ENCODE results near the gene CRTAC1. TPM values are rescaled to one million over a fixed set of nuclear protein-coding genes. Genes with fewer than 3 reads are reported as not detected.
A peak's percentile ranks its signal among the peaks of the same experiment; 100 is the strongest.

The CRTAC1 gene
- total and polyA plus RNA-seq, 4 donors, result 0.14 to 0.33 (median 0.26) TPM

- no peak overlapping the region for H3K27ac ChIP-seq (ENCODE audit: low read depth in 1 of 2, low read length in 2 of 2)
- H3K36me3 ChIP-seq (ENCODE audit: control insufficient read depth in 4 of 4, insufficient read depth in 3 of 4, low read depth in 1 of 4, low read length in 3 of 4), result no peaks in the 10 kb centered on the region
- TF ChIP-seq JUND (IDR thresholded peaks at IDR 0.05) (no peak), FOXA2 (IDR thresholded peaks at IDR 0.05) (no peak), NR2F2 (IDR thresholded peaks at IDR 0.05) (no peak), TAF1 (conservative IDR thresholded peaks at IDR 0.05) (no peak), EGR1 (IDR thresholded peaks at IDR 0.05; ENCODE audit: low read depth in 2 of 2) (no peak), RAD21 (IDR thresholded peaks at IDR 0.05) (no peak), FOXA1 (IDR thresholded peaks at IDR 0.05) (no peak), SP1 (IDR thresholded peaks at IDR 0.05) (no peak), YY1 (IDR thresholded peaks at IDR 0.05) (no peak), GABPA (IDR thresholded peaks at IDR 0.05 in 1 of 2, conservative IDR thresholded peaks at IDR 0.05 in 1 of 2) (no peak)
- TF ChIP-seq, protein P1, sequence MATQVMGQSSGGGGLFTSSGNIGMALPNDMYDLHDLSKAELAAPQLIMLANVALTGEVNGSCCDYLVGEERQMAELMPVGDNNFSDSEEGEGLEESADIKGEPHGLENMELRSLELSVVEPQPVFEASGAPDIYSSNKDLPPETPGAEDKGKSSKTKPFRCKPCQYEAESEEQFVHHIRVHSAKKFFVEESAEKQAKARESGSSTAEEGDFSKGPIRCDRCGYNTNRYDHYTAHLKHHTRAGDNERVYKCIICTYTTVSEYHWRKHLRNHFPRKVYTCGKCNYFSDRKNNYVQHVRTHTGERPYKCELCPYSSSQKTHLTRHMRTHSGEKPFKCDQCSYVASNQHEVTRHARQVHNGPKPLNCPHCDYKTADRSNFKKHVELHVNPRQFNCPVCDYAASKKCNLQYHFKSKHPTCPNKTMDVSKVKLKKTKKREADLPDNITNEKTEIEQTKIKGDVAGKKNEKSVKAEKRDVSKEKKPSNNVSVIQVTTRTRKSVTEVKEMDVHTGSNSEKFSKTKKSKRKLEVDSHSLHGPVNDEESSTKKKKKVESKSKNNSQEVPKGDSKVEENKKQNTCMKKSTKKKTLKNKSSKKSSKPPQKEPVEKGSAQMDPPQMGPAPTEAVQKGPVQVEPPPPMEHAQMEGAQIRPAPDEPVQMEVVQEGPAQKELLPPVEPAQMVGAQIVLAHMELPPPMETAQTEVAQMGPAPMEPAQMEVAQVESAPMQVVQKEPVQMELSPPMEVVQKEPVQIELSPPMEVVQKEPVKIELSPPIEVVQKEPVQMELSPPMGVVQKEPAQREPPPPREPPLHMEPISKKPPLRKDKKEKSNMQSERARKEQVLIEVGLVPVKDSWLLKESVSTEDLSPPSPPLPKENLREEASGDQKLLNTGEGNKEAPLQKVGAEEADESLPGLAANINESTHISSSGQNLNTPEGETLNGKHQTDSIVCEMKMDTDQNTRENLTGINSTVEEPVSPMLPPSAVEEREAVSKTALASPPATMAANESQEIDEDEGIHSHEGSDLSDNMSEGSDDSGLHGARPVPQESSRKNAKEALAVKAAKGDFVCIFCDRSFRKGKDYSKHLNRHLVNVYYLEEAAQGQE (IDR thresholded peaks at IDR 0.05), result no peak
- TF ChIP-seq, protein P2, sequence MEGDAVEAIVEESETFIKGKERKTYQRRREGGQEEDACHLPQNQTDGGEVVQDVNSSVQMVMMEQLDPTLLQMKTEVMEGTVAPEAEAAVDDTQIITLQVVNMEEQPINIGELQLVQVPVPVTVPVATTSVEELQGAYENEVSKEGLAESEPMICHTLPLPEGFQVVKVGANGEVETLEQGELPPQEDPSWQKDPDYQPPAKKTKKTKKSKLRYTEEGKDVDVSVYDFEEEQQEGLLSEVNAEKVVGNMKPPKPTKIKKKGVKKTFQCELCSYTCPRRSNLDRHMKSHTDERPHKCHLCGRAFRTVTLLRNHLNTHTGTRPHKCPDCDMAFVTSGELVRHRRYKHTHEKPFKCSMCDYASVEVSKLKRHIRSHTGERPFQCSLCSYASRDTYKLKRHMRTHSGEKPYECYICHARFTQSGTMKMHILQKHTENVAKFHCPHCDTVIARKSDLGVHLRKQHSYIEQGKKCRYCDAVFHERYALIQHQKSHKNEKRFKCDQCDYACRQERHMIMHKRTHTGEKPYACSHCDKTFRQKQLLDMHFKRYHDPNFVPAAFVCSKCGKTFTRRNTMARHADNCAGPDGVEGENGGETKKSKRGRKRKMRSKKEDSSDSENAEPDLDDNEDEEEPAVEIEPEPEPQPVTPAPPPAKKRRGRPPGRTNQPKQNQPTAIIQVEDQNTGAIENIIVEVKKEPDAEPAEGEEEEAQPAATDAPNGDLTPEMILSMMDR (IDR thresholded peaks at IDR 0.05; ENCODE audit: low read depth, low read length, missing input control), result no peak
- TF ChIP-seq, protein P3, sequence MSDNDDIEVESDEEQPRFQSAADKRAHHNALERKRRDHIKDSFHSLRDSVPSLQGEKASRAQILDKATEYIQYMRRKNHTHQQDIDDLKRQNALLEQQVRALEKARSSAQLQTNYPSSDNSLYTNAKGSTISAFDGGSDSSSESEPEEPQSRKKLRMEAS (IDR thresholded peaks at IDR 0.05), result no peak
- TF ChIP-seq, protein P4, sequence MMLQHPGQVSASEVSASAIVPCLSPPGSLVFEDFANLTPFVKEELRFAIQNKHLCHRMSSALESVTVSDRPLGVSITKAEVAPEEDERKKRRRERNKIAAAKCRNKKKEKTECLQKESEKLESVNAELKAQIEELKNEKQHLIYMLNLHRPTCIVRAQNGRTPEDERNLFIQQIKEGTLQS (IDR thresholded peaks at IDR 0.05), result no peak
- peaks cover 10 to 18% (median 12%) of the 10 kb centered on the region in 4 donors for H3K4me1 ChIP-seq (ENCODE audit: control insufficient read depth in 4 of 4, insufficient read depth in 4 of 4, low read length in 3 of 4)
- no peaks in the 10 kb centered on the region for H3K9me3 ChIP-seq (ENCODE audit: control insufficient read depth in 4 of 4, low read length in 3 of 4)
- no peak overlapping the region for H3K9ac ChIP-seq (ENCODE audit: low read depth in 1 of 2, low read length in 2 of 2)
- H3K4me3 ChIP-seq (ENCODE audit: low read depth in 1 of 3, low read length in 3 of 3), result peak overlapping the region in 1 of 3 donors; percentile 29
- H3K27me3 ChIP-seq (ENCODE audit: control insufficient read depth in 4 of 4, insufficient read depth in 4 of 4, low read length in 3 of 4), result peaks cover 0 to 25% (median 10%) of the 10 kb centered on the region in 4 donors
- whole genome bisulfite sequencing, result 3% methylated on average over 49 of the region's 49 CpGs
- DNase-seq (ENCODE audit: low spot score), result no peak
These were observed 590 bp upstream of the CRTAC1 start for GRCh38 chr10:98030991-98031431.

DNA sequence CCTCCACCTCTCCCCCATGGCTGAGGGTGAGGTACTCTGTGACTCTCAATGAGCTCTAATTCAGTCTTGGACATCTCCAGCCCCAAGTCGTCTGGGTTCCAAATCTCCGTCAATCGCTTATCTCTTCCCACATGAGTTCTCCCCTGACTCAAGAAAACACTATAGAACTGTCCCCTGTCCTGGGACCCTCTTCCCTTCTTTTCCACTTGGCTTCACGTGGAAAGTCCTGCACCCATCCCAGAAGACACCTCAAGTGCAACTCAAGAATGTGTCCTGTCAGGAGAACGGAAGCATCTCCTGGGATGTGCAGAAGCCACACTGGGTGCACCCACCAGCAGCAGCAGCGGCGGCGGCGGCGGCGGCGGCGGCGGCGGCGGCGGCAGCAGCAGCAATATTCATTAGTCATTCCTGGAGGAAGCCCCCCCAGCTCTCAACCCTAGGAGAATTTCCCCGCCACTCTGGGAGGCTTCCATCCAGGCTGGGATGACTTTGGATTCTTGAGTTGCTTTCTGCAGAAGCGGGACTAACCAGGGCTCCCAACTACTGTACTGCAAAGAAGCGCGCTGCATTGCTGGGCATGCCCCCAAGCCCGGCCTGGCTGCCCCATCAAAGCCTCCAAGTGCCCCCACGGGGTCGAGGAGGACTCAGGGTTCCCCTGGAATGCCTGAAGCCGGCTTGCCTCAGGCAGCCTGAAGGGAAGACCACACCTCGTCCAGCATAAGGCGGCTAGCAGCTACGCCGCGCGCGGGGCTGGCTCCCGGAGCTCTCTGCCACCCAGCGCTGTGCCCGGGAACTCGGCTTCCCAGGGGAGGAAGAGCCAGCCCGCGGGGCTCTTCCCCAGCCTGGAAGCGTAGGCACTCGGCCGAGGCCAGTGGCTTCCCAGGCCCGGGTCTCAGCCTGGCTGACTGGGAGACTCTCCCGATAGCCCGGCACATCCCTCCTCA is 1.0 kb downstream of the CRTAC1 start:
- Histone ChIP-seq H3K4me3 (ENCODE audit: low read depth in 1 of 3, low read length in 3 of 3) (peak overlapping the region in 1 of 3 donors; percentile 29), H3K4me1 (ENCODE audit: control insufficient read depth in 4 of 4, insufficient read depth in 4 of 4, low read length in 3 of 4) (peaks cover 10 to 18% (median 12%) of the 10 kb centered on the region in 4 donors), H3K9me3 (ENCODE audit: control insufficient read depth in 4 of 4, low read length in 3 of 4) (no peaks in the 10 kb centered on the region), H3K36me3 (ENCODE audit: control insufficient read depth in 4 of 4, insufficient read depth in 3 of 4, low read depth in 1 of 4, low read length in 3 of 4) (no peaks in the 10 kb centered on the region), H3K9ac (ENCODE audit: low read depth in 1 of 2, low read length in 2 of 2) (no peak overlapping the region), H3K27me3 (ENCODE audit: control insufficient read depth in 4 of 4, insufficient read depth in 4 of 4, low read length in 3 of 4) (peaks cover 0 to 27% (median 8%) of the 10 kb centered on the region in 4 donors), H3K27ac (ENCODE audit: low read depth in 1 of 2, low read length in 2 of 2) (no peak overlapping the region)
- no peak for DNase-seq (ENCODE audit: low spot score)
- TF ChIP-seq TAF1 (conservative IDR thresholded peaks at IDR 0.05) (no peak), SP1 (IDR thresholded peaks at IDR 0.05) (no peak), NR2F2 (IDR thresholded peaks at IDR 0.05) (no peak), YY1 (IDR thresholded peaks at IDR 0.05) (no peak), FOXA1 (IDR thresholded peaks at IDR 0.05) (no peak)
- TF ChIP-seq, protein P1 (IDR thresholded peaks at IDR 0.05), result no peak
- 6% methylated on average over 44 of the region's 44 CpGs for WGBS

All from liver (tissue), 9 donors.